Measurements from ENCODE around the gene NBEA.

DNA sequence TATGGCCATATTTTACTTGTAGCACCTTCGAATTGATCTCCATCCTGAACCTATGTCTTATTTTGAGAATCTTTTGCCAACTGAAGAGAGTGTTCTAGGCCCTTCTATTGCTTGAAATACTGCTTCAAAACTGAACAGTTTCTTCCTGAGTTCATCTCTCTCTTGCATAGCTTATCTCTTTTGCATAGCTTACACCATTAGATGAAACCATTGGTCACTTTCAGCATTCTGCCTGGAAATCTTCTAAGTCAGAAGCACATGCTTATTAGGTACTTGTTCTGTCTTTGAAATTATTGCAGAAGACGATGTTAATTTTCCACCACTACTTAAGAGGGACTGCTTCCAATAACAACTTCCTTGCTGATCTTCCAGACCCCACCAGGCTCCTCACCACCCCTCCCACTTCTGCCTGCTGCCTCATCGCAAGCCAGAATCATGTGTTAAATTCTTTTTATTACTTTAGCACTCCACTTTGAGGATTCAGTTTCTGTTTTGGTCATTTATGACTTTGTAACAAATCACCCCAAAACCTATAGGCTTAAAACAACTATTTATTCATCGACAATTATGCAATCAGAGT is 656.8 kb downstream of the NBEA start:
- TF ChIP-seq, protein P1, sequence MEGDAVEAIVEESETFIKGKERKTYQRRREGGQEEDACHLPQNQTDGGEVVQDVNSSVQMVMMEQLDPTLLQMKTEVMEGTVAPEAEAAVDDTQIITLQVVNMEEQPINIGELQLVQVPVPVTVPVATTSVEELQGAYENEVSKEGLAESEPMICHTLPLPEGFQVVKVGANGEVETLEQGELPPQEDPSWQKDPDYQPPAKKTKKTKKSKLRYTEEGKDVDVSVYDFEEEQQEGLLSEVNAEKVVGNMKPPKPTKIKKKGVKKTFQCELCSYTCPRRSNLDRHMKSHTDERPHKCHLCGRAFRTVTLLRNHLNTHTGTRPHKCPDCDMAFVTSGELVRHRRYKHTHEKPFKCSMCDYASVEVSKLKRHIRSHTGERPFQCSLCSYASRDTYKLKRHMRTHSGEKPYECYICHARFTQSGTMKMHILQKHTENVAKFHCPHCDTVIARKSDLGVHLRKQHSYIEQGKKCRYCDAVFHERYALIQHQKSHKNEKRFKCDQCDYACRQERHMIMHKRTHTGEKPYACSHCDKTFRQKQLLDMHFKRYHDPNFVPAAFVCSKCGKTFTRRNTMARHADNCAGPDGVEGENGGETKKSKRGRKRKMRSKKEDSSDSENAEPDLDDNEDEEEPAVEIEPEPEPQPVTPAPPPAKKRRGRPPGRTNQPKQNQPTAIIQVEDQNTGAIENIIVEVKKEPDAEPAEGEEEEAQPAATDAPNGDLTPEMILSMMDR (IDR thresholded peaks at IDR 0.05): no peak
- no peak for TF ChIP-seq POLR2A (IDR thresholded peaks at IDR 0.05)
- no peak for TF ChIP-seq POLR2AphosphoS5 (IDR thresholded peaks at IDR 0.05)

Measured in breast epithelium (tissue), 3 donors.